ENCODE results near the gene PRKAR2B.
A peak's percentile ranks its signal among the peaks of the same experiment; 100 is the strongest.

Gene PRKAR2B

DNA sequence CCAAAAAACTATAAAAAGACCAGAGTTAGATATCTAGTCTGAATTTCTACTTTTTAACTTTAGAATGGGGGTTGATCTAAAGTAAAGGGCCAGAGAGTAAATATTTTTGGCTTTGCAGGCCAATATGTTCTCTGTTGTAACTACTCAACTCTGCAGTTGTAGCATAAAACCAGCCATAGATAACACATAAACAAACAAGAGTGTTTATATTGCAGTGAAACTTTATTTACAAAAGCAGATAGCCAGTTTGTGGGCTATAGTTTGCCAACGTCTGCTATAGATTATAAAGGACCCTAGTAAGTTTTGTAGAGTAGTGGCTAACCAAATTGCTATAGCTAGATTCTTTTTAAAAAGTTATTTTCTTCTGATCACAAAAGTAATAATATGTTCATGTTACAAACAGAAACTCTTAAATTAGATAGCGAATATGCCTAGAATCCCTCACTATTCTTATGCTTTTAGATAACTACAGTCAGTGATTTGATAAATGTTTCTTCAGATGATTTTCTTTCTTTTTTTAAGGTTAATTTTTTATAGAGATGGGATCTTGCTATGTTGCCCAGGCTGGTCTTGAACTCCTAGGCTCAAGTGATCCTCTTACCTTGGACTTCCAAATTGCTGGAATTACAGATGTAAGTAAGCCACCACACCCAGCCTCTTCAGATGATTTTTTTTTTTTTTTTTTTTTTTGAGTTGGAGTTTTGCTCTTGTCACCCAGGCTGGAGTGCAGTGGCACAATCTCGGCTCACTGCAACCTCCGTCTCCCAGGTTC is 100.7 kb downstream of the PRKAR2B start:
- TF ChIP-seq, protein P1, sequence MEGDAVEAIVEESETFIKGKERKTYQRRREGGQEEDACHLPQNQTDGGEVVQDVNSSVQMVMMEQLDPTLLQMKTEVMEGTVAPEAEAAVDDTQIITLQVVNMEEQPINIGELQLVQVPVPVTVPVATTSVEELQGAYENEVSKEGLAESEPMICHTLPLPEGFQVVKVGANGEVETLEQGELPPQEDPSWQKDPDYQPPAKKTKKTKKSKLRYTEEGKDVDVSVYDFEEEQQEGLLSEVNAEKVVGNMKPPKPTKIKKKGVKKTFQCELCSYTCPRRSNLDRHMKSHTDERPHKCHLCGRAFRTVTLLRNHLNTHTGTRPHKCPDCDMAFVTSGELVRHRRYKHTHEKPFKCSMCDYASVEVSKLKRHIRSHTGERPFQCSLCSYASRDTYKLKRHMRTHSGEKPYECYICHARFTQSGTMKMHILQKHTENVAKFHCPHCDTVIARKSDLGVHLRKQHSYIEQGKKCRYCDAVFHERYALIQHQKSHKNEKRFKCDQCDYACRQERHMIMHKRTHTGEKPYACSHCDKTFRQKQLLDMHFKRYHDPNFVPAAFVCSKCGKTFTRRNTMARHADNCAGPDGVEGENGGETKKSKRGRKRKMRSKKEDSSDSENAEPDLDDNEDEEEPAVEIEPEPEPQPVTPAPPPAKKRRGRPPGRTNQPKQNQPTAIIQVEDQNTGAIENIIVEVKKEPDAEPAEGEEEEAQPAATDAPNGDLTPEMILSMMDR (IDR thresholded peaks at IDR 0.05; ENCODE audit: low read depth, low read length, missing control alignments), result no peak

GRCh38 chr7:107147464-107148393 is 103.2 kb downstream of the PRKAR2B start:
- H3K4me3 ChIP-seq (replicated peaks; ENCODE audit: low read depth, low read length), result no peak overlapping the region
- no peak for DNase-seq (ENCODE audit: extremely low read depth, low read depth)
- TF ChIP-seq, protein P1 (IDR thresholded peaks at IDR 0.05; ENCODE audit: low read depth, low read length, missing control alignments), result peak; percentile 59

More for the DNA sequence above, 100.7 kb downstream of the PRKAR2B start:
- DNase-seq (ENCODE audit: extremely low read depth, low read depth), result no peak
- H3K4me3 ChIP-seq (replicated peaks; ENCODE audit: low read depth, low read length), result no peak overlapping the region

GRCh38 chr7:107148721-107149120 is 104.2 kb downstream of the PRKAR2B start:
- no peak overlapping the region for H3K4me3 ChIP-seq (replicated peaks; ENCODE audit: low read depth, low read length)
- TF ChIP-seq, protein P1 (IDR thresholded peaks at IDR 0.05; ENCODE audit: low read depth, low read length, missing control alignments), result no peak
- no peak for DNase-seq (ENCODE audit: extremely low read depth, low read depth)

GRCh38 chr7:107149863-107150262 is 105.4 kb downstream of the PRKAR2B start:
- H3K4me3 ChIP-seq (replicated peaks; ENCODE audit: low read depth, low read length), result no peak overlapping the region
- TF ChIP-seq, protein P1 (IDR thresholded peaks at IDR 0.05; ENCODE audit: low read depth, low read length, missing control alignments), result no peak
- no peak for DNase-seq (ENCODE audit: extremely low read depth, low read depth)

DNA sequence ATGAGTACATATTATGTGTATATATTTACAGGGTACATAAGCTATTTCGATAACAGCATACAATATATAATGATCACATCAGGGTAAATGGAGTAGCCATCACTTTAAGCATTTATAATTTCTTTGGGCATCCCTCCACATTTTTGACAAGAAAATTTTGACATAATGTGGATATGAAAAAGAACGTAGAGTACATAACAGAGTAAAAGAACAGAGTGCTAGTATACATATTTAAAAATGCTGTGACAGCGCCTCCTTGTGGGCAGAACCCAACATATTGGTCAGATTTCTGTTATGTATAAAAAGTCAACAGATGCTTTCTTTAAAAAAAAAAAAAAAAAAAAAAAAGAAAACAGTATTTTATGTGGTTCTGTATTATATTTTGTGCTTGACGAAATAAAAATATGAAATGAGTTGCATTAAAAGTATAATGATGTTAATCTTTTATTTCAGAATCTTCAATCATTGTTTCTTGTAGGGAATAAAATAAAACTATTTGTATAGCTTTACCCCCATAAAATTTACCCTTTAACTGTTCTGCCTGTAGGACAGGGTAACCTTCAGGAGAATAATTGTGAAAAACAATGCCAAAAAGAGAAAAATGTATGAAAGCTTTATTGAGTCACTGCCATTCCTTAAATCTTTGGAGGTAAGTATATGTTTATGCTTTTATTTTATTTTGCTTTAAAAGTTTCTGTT is 106.0 kb downstream of the PRKAR2B start:
- TF ChIP-seq, protein P1 (IDR thresholded peaks at IDR 0.05; ENCODE audit: low read depth, low read length, missing control alignments), result peak; percentile 51
- DNase-seq (ENCODE audit: extremely low read depth, low read depth), result peak; percentile 67
- H3K4me3 ChIP-seq (replicated peaks; ENCODE audit: low read depth, low read length), result no peak overlapping the region

- H3K4me3 ChIP-seq (replicated peaks; ENCODE audit: low read depth, low read length), result no peak overlapping the region
- DNase-seq (ENCODE audit: extremely low read depth, low read depth), result no peak
- TF ChIP-seq, protein P1 (IDR thresholded peaks at IDR 0.05; ENCODE audit: low read depth, low read length, missing control alignments), result no peak
Measured at GRCh38 chr7:107151538-107151937, 107.0 kb downstream of the PRKAR2B start.
